PFSK-1 (cell line): ENCODE data around the gene CALML5.

Source experiments
- FOXP2 ChIP-seq: optimal IDR thresholded peaks from 2 replicates; pipeline ENCODE3; 2011; ENCODE audit warnings: borderline replicate concordance, control low read depth, inconsistent platforms; ENCODE audit not compliant: insufficient read depth; ENCODE audit errors: extremely low read length, extremely low read depth
- POLR2AphosphoS5 ChIP-seq: IDR thresholded peaks from 2 replicates; pipeline ENCODE4 v1.6.1; 2012; ENCODE audit warnings: low read depth, mild to moderate bottlenecking, control low read depth, low read length, moderate library complexity
- SIN3A ChIP-seq: IDR thresholded peaks from 2 replicates; pipeline ENCODE4 v1.6.1; 2012; ENCODE audit warnings: mild to moderate bottlenecking, low read length, moderate library complexity, borderline replicate concordance; ENCODE audit not compliant: insufficient read depth
- TAF1 ChIP-seq: IDR thresholded peaks from 2 replicates; pipeline ENCODE4 v1.6.1; 2012; ENCODE audit warnings: low read length, control low read depth, borderline replicate concordance; ENCODE audit not compliant: insufficient read depth
- TF ChIP-seq, protein P1 (sequence below), 2 experiments: IDR thresholded peaks; 2 replicates each; pipeline versions ENCODE4 v1.6.1 to v1.8.0; 2011 to 2012; ENCODE audit warnings: low read depth in 2 of 2, low read length in 2 of 2, control low read depth in 1 of 2, inconsistent platforms in 1 of 2, mild to moderate bottlenecking in 1 of 2, moderate library complexity in 1 of 2; ENCODE audit not compliant: insufficient read depth in 1 of 2

CALML5 gene

DNA sequence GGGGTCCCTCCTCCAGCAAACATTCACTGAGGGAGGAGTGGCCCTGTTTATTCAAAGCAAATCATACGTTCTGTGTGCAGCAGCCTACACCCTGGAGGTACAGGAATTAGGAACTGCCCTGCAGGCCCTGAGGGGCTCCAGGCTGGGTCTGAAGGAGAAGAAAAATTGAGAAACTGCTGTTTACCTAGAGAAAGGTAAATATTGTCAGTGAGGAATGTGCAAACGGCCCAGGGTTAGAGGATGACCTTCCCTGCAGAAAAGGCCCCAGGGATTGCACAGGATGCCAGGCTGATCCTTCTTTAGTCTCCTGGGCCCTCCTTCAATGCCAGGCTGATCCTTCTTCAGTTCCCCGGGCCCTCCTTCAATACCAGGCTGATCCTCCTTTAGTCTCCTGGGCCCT lies 5.7 kb downstream of the CALML5 start:
- TF ChIP-seq SIN3A (no peak), TAF1 (no peak)
- TF ChIP-seq, protein P1, sequence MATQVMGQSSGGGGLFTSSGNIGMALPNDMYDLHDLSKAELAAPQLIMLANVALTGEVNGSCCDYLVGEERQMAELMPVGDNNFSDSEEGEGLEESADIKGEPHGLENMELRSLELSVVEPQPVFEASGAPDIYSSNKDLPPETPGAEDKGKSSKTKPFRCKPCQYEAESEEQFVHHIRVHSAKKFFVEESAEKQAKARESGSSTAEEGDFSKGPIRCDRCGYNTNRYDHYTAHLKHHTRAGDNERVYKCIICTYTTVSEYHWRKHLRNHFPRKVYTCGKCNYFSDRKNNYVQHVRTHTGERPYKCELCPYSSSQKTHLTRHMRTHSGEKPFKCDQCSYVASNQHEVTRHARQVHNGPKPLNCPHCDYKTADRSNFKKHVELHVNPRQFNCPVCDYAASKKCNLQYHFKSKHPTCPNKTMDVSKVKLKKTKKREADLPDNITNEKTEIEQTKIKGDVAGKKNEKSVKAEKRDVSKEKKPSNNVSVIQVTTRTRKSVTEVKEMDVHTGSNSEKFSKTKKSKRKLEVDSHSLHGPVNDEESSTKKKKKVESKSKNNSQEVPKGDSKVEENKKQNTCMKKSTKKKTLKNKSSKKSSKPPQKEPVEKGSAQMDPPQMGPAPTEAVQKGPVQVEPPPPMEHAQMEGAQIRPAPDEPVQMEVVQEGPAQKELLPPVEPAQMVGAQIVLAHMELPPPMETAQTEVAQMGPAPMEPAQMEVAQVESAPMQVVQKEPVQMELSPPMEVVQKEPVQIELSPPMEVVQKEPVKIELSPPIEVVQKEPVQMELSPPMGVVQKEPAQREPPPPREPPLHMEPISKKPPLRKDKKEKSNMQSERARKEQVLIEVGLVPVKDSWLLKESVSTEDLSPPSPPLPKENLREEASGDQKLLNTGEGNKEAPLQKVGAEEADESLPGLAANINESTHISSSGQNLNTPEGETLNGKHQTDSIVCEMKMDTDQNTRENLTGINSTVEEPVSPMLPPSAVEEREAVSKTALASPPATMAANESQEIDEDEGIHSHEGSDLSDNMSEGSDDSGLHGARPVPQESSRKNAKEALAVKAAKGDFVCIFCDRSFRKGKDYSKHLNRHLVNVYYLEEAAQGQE (IDR thresholded peaks at IDR 0.05; ENCODE audit: insufficient read depth in 1 of 2, low read depth in 2 of 2, low read length in 2 of 2) = no peak

DNA sequence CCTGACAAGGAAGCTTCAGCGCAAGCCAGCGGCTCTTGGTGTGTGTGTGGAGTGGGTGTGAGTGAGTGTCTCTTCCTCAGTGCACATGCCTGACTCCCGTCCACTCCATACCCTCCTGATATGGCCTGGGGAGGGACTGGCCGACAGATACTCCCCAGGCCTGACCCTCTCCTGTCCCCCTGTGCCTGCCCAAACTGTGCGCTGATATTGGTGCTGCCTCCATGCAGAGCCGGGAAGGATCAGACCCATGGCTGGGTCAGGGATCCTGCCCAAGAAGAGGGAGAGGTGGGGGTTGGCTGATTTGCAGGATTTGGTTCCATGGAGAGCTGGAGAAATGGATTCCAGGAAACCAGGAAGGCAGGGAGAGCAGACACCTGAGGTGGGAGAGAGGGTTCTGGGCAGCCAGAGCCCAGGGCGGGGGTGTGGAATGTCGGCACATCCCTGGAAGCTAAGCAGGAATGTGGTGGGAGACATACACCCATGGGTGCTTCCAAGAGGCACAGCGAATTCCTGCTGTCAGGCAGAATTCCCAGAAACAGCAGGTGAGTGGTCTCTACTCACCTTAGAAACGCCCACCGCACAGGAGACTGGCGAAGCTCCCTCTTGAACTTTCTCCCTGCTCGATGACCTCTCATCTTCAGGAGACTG lies 6.3 kb downstream of the CALML5 start:
- TF ChIP-seq SIN3A = no peak

DNA sequence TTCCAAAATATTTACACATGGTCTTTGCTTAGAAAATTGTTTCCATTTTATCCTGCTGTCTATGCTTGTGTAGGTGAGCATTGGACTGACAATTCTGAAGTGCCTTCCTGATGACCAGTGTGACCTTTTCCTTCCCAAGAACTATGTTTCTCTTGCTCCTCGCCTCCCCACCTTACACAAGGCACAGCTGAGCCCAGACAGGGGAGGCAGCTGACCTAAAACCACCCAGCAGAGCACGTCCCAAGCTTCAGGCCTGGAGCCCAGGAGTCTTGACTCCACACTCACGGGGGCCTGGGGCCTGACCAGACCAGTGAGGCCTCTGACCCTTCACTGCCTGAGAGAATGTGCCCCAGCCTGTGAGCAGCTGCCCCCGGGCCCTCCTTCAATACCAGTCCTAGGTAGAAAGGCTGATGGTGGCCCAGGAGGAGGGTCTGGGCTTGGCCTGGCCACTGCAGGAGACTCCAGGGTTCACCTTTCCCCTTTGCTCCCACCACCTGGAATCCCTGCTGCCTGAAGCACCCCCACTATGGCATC lies 7.0 kb downstream of the CALML5 start:
- TF ChIP-seq POLR2AphosphoS5 = no peak
- TF ChIP-seq, protein P1 (IDR thresholded peaks at IDR 0.05; ENCODE audit: insufficient read depth in 1 of 2, low read depth in 2 of 2, low read length in 2 of 2) = no peak
- no peak for TF ChIP-seq TAF1
- no peak for TF ChIP-seq FOXP2

DNA sequence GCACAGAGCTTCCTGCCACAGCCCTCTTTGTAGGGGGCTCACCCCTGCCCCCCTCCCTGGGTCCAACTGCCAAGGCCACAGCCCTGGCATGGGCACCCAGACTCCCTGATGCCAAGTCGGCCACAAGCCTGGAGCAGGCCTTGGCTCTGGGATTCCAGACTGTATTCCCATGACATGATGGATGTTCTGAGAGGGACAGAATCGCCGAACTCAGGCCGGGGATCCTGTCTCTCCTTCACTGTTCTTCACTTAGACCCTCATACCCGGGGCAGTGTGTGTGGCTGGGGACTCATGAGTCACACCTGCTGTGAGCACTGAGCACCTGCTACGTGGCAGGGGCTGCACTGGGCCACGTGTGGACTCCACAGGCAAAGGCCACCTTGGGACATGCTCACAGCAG lies 7.9 kb downstream of the CALML5 start:
- TF ChIP-seq TAF1 (no peak), SIN3A (no peak)
- TF ChIP-seq, protein P1 (IDR thresholded peaks at IDR 0.05; ENCODE audit: insufficient read depth in 1 of 2, low read depth in 2 of 2, low read length in 2 of 2) = no peak

DNA sequence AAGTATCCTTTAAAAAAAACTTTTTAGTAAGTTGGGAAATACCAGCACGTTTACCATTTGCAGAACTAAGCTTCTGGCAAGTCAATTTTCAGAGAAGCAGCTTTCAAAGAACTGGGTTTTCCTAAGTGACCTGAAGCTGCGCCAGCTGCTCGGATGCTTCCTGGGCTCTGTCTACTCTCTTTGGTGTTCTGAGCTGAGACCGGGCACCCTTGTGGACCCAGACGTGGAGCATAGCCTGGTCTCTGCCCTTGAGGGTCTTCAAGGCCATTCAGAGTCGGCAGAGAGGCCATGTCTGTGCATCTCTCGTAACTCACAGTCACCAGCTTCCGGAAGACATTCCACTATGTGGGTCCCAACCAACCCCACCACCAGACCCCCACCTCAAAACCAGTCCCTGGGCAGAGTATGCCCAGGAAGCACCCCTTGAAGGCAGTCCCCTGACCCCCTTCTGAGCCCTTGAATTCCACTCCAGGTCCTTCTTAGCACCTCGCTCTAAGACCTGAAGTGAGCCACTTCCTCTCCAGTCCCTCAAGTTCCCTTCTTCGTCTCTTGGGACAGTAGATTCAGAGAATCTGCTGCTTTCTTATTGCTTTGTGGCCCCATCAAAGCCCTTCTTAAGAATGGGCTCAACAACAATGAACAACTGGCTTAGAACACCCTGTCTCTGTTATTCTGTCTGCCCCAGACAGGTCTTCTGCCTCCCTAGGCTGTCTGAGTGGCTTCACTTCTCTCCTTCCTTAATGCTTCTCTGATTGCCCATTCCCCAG lies 8.5 kb downstream of the CALML5 start:
- TF ChIP-seq FOXP2 (no peak), POLR2AphosphoS5 (no peak), TAF1 (no peak)
- TF ChIP-seq, protein P1 (IDR thresholded peaks at IDR 0.05; ENCODE audit: insufficient read depth in 1 of 2, low read depth in 2 of 2, low read length in 2 of 2) = no peak
